Purkinje cell (primary cell): Measurements from ENCODE around the gene TUFM. TPM values are rescaled to one million over a fixed set of nuclear protein-coding genes. Genes with fewer than 3 reads are reported as not detected.

Experiments
- polyA plus RNA-seq: library from polyadenylated mRNA; unstranded; fragments of >200 nt; fragmentation: Nextera tagmentation; gene quantifications from 2 replicates; pipeline ENCODE4 v1.2.1, GENCODE V29; 2014

TUFM gene
- polyA plus RNA-seq: 84.1 and 84.6 TPM in 2 replicates

GRCh38 chr16:28846080-28846932, at the start of gene TUFM:
Gene TUFM, minus strand, starts transcription at chr16:28846348. Its CDS starts 79 bp downstream, at chr16:28846269.

GRCh38 chr16:28878083-28878926, 32.2 kb upstream of the TUFM start, which contains the start of gene ATP2A1:
Gene ATP2A1, plus strand, starts transcription at chr16:28878488. Its CDS starts 184 bp downstream, at chr16:28878672.

GRCh38 chr16:28822520-28823290, 23.4 kb downstream of the TUFM start, which contains the start of gene ATXN2L:
Gene ATXN2L, plus strand, starts transcription at chr16:28822999. Its CDS starts 261 bp downstream, at chr16:28823260.

Other genes with a start within 250 kb of the TUFM start
- 0.59 and 1.7 TPM in 2 replicates for gene SULT1A2, start 249.3 kb downstream of the TUFM start, polyA plus RNA-seq
- 35.1 and 39.9 TPM in 2 replicates for gene SULT1A1, start 236.3 kb downstream of the TUFM start, polyA plus RNA-seq
- not detected in 2 replicates for gene NPIPB8, start 208.3 kb downstream of the TUFM start, polyA plus RNA-seq
- gene EIF3C, start 134.9 kb downstream of the TUFM start, polyA plus RNA-seq: 255 and 303 TPM in 2 replicates
- 1.6 TPM in 1 of 2 replicates, not detected in the other for gene NPIPB9, start 94.6 kb downstream of the TUFM start, polyA plus RNA-seq
- gene ATXN2L, start 23.3 kb downstream of the TUFM start, polyA plus RNA-seq: 7.1 and 12.1 TPM in 2 replicates
- gene SH2B1, start 17.5 kb upstream of the TUFM start, polyA plus RNA-seq: 3.7 and 4.5 TPM in 2 replicates
- gene ATP2A1, start 32.1 kb upstream of the TUFM start, polyA plus RNA-seq: 0.52 TPM in 1 of 2 replicates, not detected in the other
- 0.43 and 0.49 TPM in 2 replicates for gene RABEP2, start 78.9 kb upstream of the TUFM start, polyA plus RNA-seq
- gene CD19, start 85.6 kb upstream of the TUFM start, polyA plus RNA-seq: not detected in 2 replicates
- gene NFATC2IP, start 104.6 kb upstream of the TUFM start, polyA plus RNA-seq: 5.0 and 6.6 TPM in 2 replicates
- gene SPNS1, start 128.4 kb upstream of the TUFM start, polyA plus RNA-seq: 2.4 and 2.6 TPM in 2 replicates
- 4.9 TPM in 1 of 2 replicates, not detected in the other for gene LAT, start 138.7 kb upstream of the TUFM start, polyA plus RNA-seq